Measurements from ENCODE around the gene GATAD2B.

GATAD2B gene

DNA sequence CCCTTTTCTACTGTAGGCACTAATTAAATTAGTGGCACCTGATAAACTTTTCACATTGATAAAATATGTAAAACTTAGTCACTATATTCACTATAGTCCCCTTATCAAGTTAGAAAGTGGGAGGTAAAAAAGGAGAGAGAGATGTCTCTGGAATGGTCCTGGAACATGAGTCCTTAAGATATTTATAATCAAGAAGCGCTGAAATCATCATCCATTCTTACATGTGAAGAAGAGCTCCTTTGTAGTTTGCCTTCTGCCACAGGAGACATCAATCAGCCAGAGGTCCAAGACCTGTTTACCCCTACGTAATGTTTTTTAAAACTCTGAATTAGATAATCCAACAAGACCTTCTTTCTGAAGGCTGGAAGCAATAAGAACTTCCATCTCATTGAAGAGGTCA lies 65.3 kb downstream of the GATAD2B start:
- H4K5ac ChIP-seq (ENCODE audit: low read length), result no peak overlapping the region
- no CpG with 5 or more reads among the region's 2 CpGs for WGBS (ENCODE audit: extremely low coverage, insufficient coverage, low lambda C conversion rate)
- peaks cover 6% of the 10 kb centered on the region for H3K79me2 ChIP-seq (ENCODE audit: control insufficient read depth, insufficient read depth, low read length)
- H2BK5ac ChIP-seq (ENCODE audit: low read length), result no peak overlapping the region
- DNase-seq, result no peak
- H3K4me3 ChIP-seq (ENCODE audit: low read length), result no peak overlapping the region
- H2AK5ac ChIP-seq (ENCODE audit: low read length), result no peak overlapping the region
- H3K27ac ChIP-seq (ENCODE audit: low read depth, low read length), result no peak overlapping the region
- no peaks in the 10 kb centered on the region for H3K4me1 ChIP-seq (ENCODE audit: control insufficient read depth, low read depth, low read length)
- H3K56ac ChIP-seq (ENCODE audit: low read length), result no peak overlapping the region
- no peak overlapping the region for H3K9ac ChIP-seq (ENCODE audit: low read length)
- no peak overlapping the region for H3K18ac ChIP-seq (ENCODE audit: low read length)
- H3K27me3 ChIP-seq (ENCODE audit: insufficient read depth, low read length, poor library complexity), result no peaks in the 10 kb centered on the region
- no peak overlapping the region for H2BK15ac ChIP-seq (replicated peaks; ENCODE audit: low read depth)
- no peak overlapping the region for H4K8ac ChIP-seq (ENCODE audit: low read depth, low read length)
- H3K4ac ChIP-seq (ENCODE audit: low read depth, low read length), result no peak overlapping the region
- H3K79me1 ChIP-seq (ENCODE audit: low read length), result peaks cover 9% of the 10 kb centered on the region
- H3K36me3 ChIP-seq (ENCODE audit: control insufficient read depth, insufficient read depth, low read length), result no peaks in the 10 kb centered on the region
- no peak overlapping the region for H2BK120ac ChIP-seq (ENCODE audit: low read depth, low read length)
- H3K23ac ChIP-seq (ENCODE audit: low read length), result no peak overlapping the region
- H3K4me2 ChIP-seq (ENCODE audit: low read length), result no peak overlapping the region

GRCh38 chr1:153856763-153857162 lies 66.0 kb downstream of the GATAD2B start:
- no peak for DNase-seq
- Histone ChIP-seq H3K4me2 (ENCODE audit: low read length) (no peak overlapping the region), H3K79me2 (ENCODE audit: control insufficient read depth, insufficient read depth, low read length) (peaks cover 8% of the 10 kb centered on the region), H2BK5ac (ENCODE audit: low read length) (no peak overlapping the region), H3K4ac (ENCODE audit: low read depth, low read length) (no peak overlapping the region), H3K18ac (ENCODE audit: low read length) (no peak overlapping the region), H3K4me1 (ENCODE audit: control insufficient read depth, low read depth, low read length) (no peaks in the 10 kb centered on the region), H3K79me1 (ENCODE audit: low read length) (peaks cover 15% of the 10 kb centered on the region), H2BK15ac (replicated peaks; ENCODE audit: low read depth) (no peak overlapping the region), H2AK5ac (ENCODE audit: low read length) (no peak overlapping the region), H4K5ac (ENCODE audit: low read length) (no peak overlapping the region), H3K4me3 (ENCODE audit: low read length) (no peak overlapping the region), H4K8ac (ENCODE audit: low read depth, low read length) (no peak overlapping the region), H3K56ac (ENCODE audit: low read length) (no peak overlapping the region), H2BK120ac (ENCODE audit: low read depth, low read length) (no peak overlapping the region), H3K36me3 (ENCODE audit: control insufficient read depth, insufficient read depth, low read length) (no peaks in the 10 kb centered on the region), H3K27ac (ENCODE audit: low read depth, low read length) (no peak overlapping the region), H3K9ac (ENCODE audit: low read length) (no peak overlapping the region), H3K23ac (ENCODE audit: low read length) (no peak overlapping the region), H3K27me3 (ENCODE audit: insufficient read depth, low read length, poor library complexity) (no peaks in the 10 kb centered on the region)

GRCh38 chr1:153852170-153852569 lies 70.6 kb downstream of the GATAD2B start:
- DNase-seq, result no peak
- Histone ChIP-seq H3K56ac (ENCODE audit: low read length) (no peak overlapping the region), H3K4ac (ENCODE audit: low read depth, low read length) (no peak overlapping the region), H3K4me1 (ENCODE audit: control insufficient read depth, low read depth, low read length) (no peaks in the 10 kb centered on the region), H2BK120ac (ENCODE audit: low read depth, low read length) (no peak overlapping the region), H4K5ac (ENCODE audit: low read length) (no peak overlapping the region), H3K4me2 (ENCODE audit: low read length) (no peak overlapping the region), H3K27me3 (ENCODE audit: insufficient read depth, low read length, poor library complexity) (no peaks in the 10 kb centered on the region), H2AK5ac (ENCODE audit: low read length) (no peak overlapping the region), H3K79me2 (ENCODE audit: control insufficient read depth, insufficient read depth, low read length) (peaks cover 2% of the 10 kb centered on the region), H3K18ac (ENCODE audit: low read length) (no peak overlapping the region), H3K4me3 (ENCODE audit: low read length) (no peak overlapping the region), H3K9ac (ENCODE audit: low read length) (no peak overlapping the region), H2BK5ac (ENCODE audit: low read length) (no peak overlapping the region), H3K23ac (ENCODE audit: low read length) (no peak overlapping the region), H3K36me3 (ENCODE audit: control insufficient read depth, insufficient read depth, low read length) (no peaks in the 10 kb centered on the region), H3K79me1 (ENCODE audit: low read length) (peaks cover 14% of the 10 kb centered on the region), H3K27ac (ENCODE audit: low read depth, low read length) (no peak overlapping the region), H2BK15ac (replicated peaks; ENCODE audit: low read depth) (no peak overlapping the region), H4K8ac (ENCODE audit: low read depth, low read length) (no peak overlapping the region)
- WGBS (ENCODE audit: extremely low coverage, insufficient coverage, low lambda C conversion rate), result no CpG with 5 or more reads among the region's 5 CpGs

- no peak overlapping the region for H2AK5ac ChIP-seq (ENCODE audit: low read length)
- H3K79me1 ChIP-seq (ENCODE audit: low read length), result peaks cover 14% of the 10 kb centered on the region
- no peak for DNase-seq
- no CpG with 5 or more reads among the region's 5 CpGs for WGBS (ENCODE audit: extremely low coverage, insufficient coverage, low lambda C conversion rate)
- no peak overlapping the region for H3K27ac ChIP-seq (ENCODE audit: low read depth, low read length)
- no peaks in the 10 kb centered on the region for H3K27me3 ChIP-seq (ENCODE audit: insufficient read depth, low read length, poor library complexity)
- no peak overlapping the region for H4K5ac ChIP-seq (ENCODE audit: low read length)
- H2BK120ac ChIP-seq (ENCODE audit: low read depth, low read length), result no peak overlapping the region
- H3K79me2 ChIP-seq (ENCODE audit: control insufficient read depth, insufficient read depth, low read length), result peaks cover 2% of the 10 kb centered on the region
- H3K4ac ChIP-seq (ENCODE audit: low read depth, low read length), result no peak overlapping the region
- no peak overlapping the region for H3K23ac ChIP-seq (ENCODE audit: low read length)
- H2BK5ac ChIP-seq (ENCODE audit: low read length), result no peak overlapping the region
- H3K56ac ChIP-seq (ENCODE audit: low read length), result no peak overlapping the region
- H3K36me3 ChIP-seq (ENCODE audit: control insufficient read depth, insufficient read depth, low read length), result no peaks in the 10 kb centered on the region
- H3K18ac ChIP-seq (ENCODE audit: low read length), result no peak overlapping the region
- no peak overlapping the region for H3K4me3 ChIP-seq (ENCODE audit: low read length)
- H4K8ac ChIP-seq (ENCODE audit: low read depth, low read length), result no peak overlapping the region
- H3K4me1 ChIP-seq (ENCODE audit: control insufficient read depth, low read depth, low read length), result no peaks in the 10 kb centered on the region
- H3K4me2 ChIP-seq (ENCODE audit: low read length), result no peak overlapping the region
- H3K9ac ChIP-seq (ENCODE audit: low read length), result no peak overlapping the region
- no peak overlapping the region for H2BK15ac ChIP-seq (replicated peaks; ENCODE audit: low read depth)
Measured at GRCh38 chr1:153849487-153850185, 73.1 kb downstream of the GATAD2B start.

GRCh38 chr1:153848805-153849204 lies 74.0 kb downstream of the GATAD2B start:
- Histone ChIP-seq H3K27ac (ENCODE audit: low read depth, low read length) (no peak overlapping the region), H4K8ac (ENCODE audit: low read depth, low read length) (no peak overlapping the region), H3K18ac (ENCODE audit: low read length) (no peak overlapping the region), H3K27me3 (ENCODE audit: insufficient read depth, low read length, poor library complexity) (no peaks in the 10 kb centered on the region), H3K4me3 (ENCODE audit: low read length) (no peak overlapping the region), H3K4me1 (ENCODE audit: control insufficient read depth, low read depth, low read length) (no peaks in the 10 kb centered on the region), H3K4me2 (ENCODE audit: low read length) (no peak overlapping the region), H3K4ac (ENCODE audit: low read depth, low read length) (no peak overlapping the region), H4K5ac (ENCODE audit: low read length) (no peak overlapping the region), H3K23ac (ENCODE audit: low read length) (no peak overlapping the region), H3K79me2 (ENCODE audit: control insufficient read depth, insufficient read depth, low read length) (peaks cover 4% of the 10 kb centered on the region), H3K79me1 (ENCODE audit: low read length) (peaks cover 16% of the 10 kb centered on the region), H2AK5ac (ENCODE audit: low read length) (no peak overlapping the region), H2BK5ac (ENCODE audit: low read length) (no peak overlapping the region), H3K36me3 (ENCODE audit: control insufficient read depth, insufficient read depth, low read length) (no peaks in the 10 kb centered on the region), H2BK15ac (replicated peaks; ENCODE audit: low read depth) (no peak overlapping the region), H2BK120ac (ENCODE audit: low read depth, low read length) (no peak overlapping the region), H3K9ac (ENCODE audit: low read length) (no peak overlapping the region), H3K56ac (ENCODE audit: low read length) (no peak overlapping the region)
- no peak for DNase-seq
- WGBS (ENCODE audit: extremely low coverage, insufficient coverage, low lambda C conversion rate), result no CpG with 5 or more reads among the region's 5 CpGs

- Histone ChIP-seq H3K4me3 (ENCODE audit: low read length) (no peak overlapping the region), H2AK5ac (ENCODE audit: low read length) (no peak overlapping the region), H4K8ac (ENCODE audit: low read depth, low read length) (no peak overlapping the region), H3K23ac (ENCODE audit: low read length) (no peak overlapping the region), H3K27ac (ENCODE audit: low read depth, low read length) (no peak overlapping the region), H2BK15ac (replicated peaks; ENCODE audit: low read depth) (no peak overlapping the region), H2BK5ac (ENCODE audit: low read length) (no peak overlapping the region), H3K56ac (ENCODE audit: low read length) (no peak overlapping the region), H3K36me3 (ENCODE audit: control insufficient read depth, insufficient read depth, low read length) (no peaks in the 10 kb centered on the region), H3K18ac (ENCODE audit: low read length) (no peak overlapping the region), H3K4ac (ENCODE audit: low read depth, low read length) (no peak overlapping the region), H3K9ac (ENCODE audit: low read length) (no peak overlapping the region), H3K4me2 (ENCODE audit: low read length) (no peak overlapping the region), H4K5ac (ENCODE audit: low read length) (no peak overlapping the region), H3K4me1 (ENCODE audit: control insufficient read depth, low read depth, low read length) (no peaks in the 10 kb centered on the region), H3K27me3 (ENCODE audit: insufficient read depth, low read length, poor library complexity) (no peaks in the 10 kb centered on the region), H2BK120ac (ENCODE audit: low read depth, low read length) (no peak overlapping the region), H3K79me2 (ENCODE audit: control insufficient read depth, insufficient read depth, low read length) (peaks cover 2% of the 10 kb centered on the region), H3K79me1 (ENCODE audit: low read length) (peaks cover 6% of the 10 kb centered on the region)
- no peak for DNase-seq
- no CpG with 5 or more reads among the region's 3 CpGs for WGBS (ENCODE audit: extremely low coverage, insufficient coverage, low lambda C conversion rate)
Measured at GRCh38 chr1:153845158-153845557, 77.6 kb downstream of the GATAD2B start.

Data from mesendoderm (in vitro differentiated cells).